HepG2 (cell line): Measurements from ENCODE around the gene BCL6. TPM values are rescaled to one million over a fixed set of nuclear protein-coding genes. Genes with fewer than 3 reads are reported as not detected.

ENCODE experiments used
- BRD4 ChIP-seq: sonication (generic); formaldehyde crosslinking; IDR thresholded peaks from 2 replicates; pipeline ENCODE4 v1.4.0; 2020; ENCODE audit warnings: missing genetic modification reagents
- FOXK1 ChIP-seq: sonication (generic); formaldehyde crosslinking; IDR thresholded peaks from 2 replicates; pipeline ENCODE4 v1.4.0; 2020; ENCODE audit warnings: low read depth, missing genetic modification reagents, borderline replicate concordance
- IKZF5 ChIP-seq: IDR thresholded peaks from 2 replicates; pipeline ENCODE4 v1.6.1; 2018; ENCODE audit warnings: missing genetic modification reagents, mild to moderate bottlenecking, missing compliant biosample characterization
- KAT7 ChIP-seq: IDR thresholded peaks from 2 replicates; pipeline ENCODE4 v1.6.1; 2018; ENCODE audit warnings: borderline replicate concordance, missing compliant biosample characterization
- KDM5B ChIP-seq: sonication (generic); formaldehyde crosslinking; IDR thresholded peaks from 2 replicates; pipeline ENCODE4 v1.4.0; 2020; ENCODE audit warnings: missing genetic modification reagents, mild to moderate bottlenecking, borderline replicate concordance
- KLF6 ChIP-seq: IDR thresholded peaks from 2 replicates; pipeline ENCODE4 v1.8.0; 2016; ENCODE audit warnings: missing biosample characterization, missing genetic modification reagents
- PHF21A ChIP-seq: sonication (generic); formaldehyde crosslinking; IDR thresholded peaks from 2 replicates; pipeline ENCODE4 v1.5.0; 2020; ENCODE audit warnings: mild to moderate bottlenecking, missing genetic modification reagents
- POGK ChIP-seq: sonication (generic); formaldehyde crosslinking; conservative IDR thresholded peaks from 2 replicates; pipeline ENCODE4 v1.8.0; 2022; ENCODE audit warnings: mild to moderate bottlenecking, moderate library complexity, missing genetic modification reagents
- SMAD3 ChIP-seq: sonication (generic); formaldehyde crosslinking; IDR thresholded peaks from 2 replicates; pipeline ENCODE4 v1.4.0; 2020; ENCODE audit warnings: missing genetic modification reagents
- ZNF407 ChIP-seq: sonication (generic); formaldehyde crosslinking; IDR thresholded peaks from one replicate; pipeline ENCODE4 v1.5.1; 2020; ENCODE audit warnings: mild to moderate bottlenecking, missing genetic modification reagents; ENCODE audit errors: not compliant biosample characterization
- ZNF574 ChIP-seq: sonication (generic); formaldehyde crosslinking; IDR thresholded peaks from 2 replicates; pipeline ENCODE4 v1.4.0; 2020; ENCODE audit warnings: missing genetic modification reagents
- ZNF577 ChIP-seq: sonication (generic); formaldehyde crosslinking; IDR thresholded peaks from 2 replicates; pipeline ENCODE4 v1.4.0; 2020; ENCODE audit warnings: mild to moderate bottlenecking, low read depth, missing genetic modification reagents, borderline replicate concordance
- ZNF691 ChIP-seq: sonication (generic); formaldehyde crosslinking; IDR thresholded peaks from 2 replicates; pipeline ENCODE4 v1.4.0; 2020; ENCODE audit warnings: missing genetic modification reagents, low read depth, mild to moderate bottlenecking, borderline replicate concordance
- polyA plus RNA-seq, 8 experiments: library from polyadenylated mRNA; depleted of rRNA in 3 of 8; stranded (reverse) in 7 of 8; unstranded in 1 of 8; fragments of >200 nt; fragmentation: Illumina TruSeq in 4 of 8; extraction: Trizol in 4 of 8; gene quantifications; 2 replicates each; pipeline versions ENCODE4 v1.2.1 to v1.2.3, GENCODE V29; 2011 to 2016; ENCODE audit warnings: low read depth in 4 of 8, missing spikeins in 1 of 8, mixed read lengths in 1 of 8; ENCODE audit not compliant: insufficient read depth in 1 of 8
- total RNA-seq, 5 experiments: library from RNA; depleted of rRNA; stranded (reverse); fragments of >200 nt; fragmentation: Illumina TruSeq; extraction: Trizol; gene quantifications; 2 replicates each; pipeline ENCODE4 v1.2.3, GENCODE V29; 2016; ENCODE audit warnings: low read depth in 1 of 5

The BCL6 gene
- total and polyA plus RNA-seq, 2 of the 13 experiments (the other 11 are each of a cell fraction or from before 2014, with no cell fraction given) = 21.2 to 53.7 TPM

GRCh38 chr3:187750513-187751123, 5.3 kb upstream of the BCL6 start (continued):
- TF ChIP-seq POGK (CRISPR knock-in tag) (0 out of 2 replicates have a peak, but pooled peaks have one; percentile 42), ZNF577 (no peak), PHF21A (CRISPR knock-in tag) (peak; percentile 71), ZNF691 (CRISPR knock-in tag) (no peak), SMAD3 (peak; percentile 58; the same call in 1 of the 2 replicates), KDM5B (CRISPR knock-in tag) (0 out of 2 replicates have a peak, but pooled peaks have one; percentile 36), KAT7 (CRISPR knock-in tag) (no peak), ZNF574 (peak; percentile 28; the same call in 1 of the 2 replicates), BRD4 (no peak), ZNF407 (no peak), IKZF5 (no peak), FOXK1 (CRISPR knock-in tag) (peak; percentile 60; the same call in 1 of the 2 replicates), KLF6 (no peak)
